IPS-18c (cell line): ENCODE results near the gene PHKA2.

ENCODE experiments used
- H3K4me3 ChIP-seq: 2 replicates; pipeline ENCODE4 v1.7.0; 2013; ENCODE audit warnings: low read depth, mild to moderate bottlenecking, low read length, moderate library complexity; ENCODE audit not compliant: insufficient read depth
- H3K9me3 ChIP-seq: one replicate; pipeline ENCODE4 v1.6.1; 2013; ENCODE audit warnings: mild to moderate bottlenecking, low read length, moderate library complexity; ENCODE audit not compliant: control insufficient read depth, insufficient read depth

PHKA2 gene

DNA sequence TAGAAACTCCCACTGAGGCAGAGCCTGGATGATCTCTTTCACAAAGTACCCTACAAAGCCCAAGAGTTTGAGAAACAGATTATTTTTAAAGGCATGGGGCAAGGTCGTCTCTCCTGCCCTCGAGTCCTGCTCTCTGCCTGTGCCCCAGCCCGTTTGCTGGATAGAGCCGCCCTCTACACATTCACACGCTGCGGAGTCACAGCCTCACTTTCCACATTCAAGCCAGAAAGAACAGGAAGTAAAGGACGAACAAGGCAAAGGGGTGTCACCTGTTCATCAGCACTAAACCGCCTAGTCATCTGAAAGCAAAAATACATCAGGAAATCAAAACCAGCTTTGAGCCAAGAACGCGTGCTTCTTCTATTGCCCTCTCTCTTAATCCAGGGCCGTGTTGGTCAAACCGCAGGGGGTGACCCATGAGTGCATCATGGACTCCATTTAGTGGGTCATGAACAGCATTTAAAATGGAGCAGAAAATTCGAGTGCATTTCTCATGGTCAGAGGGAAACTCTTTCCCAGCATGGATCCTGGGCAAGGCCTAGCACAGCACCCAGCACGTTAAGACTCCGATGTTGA is 83.4 kb downstream of the PHKA2 start:
- Histone ChIP-seq H3K9me3 (peaks cover 20% of the 10 kb centered on the region), H3K4me3 (no peak overlapping the region)

GRCh38 chrX:18899796-18900380 is 84.0 kb downstream of the PHKA2 start:
- H3K4me3 ChIP-seq = no peak overlapping the region
- peaks cover 20% of the 10 kb centered on the region for H3K9me3 ChIP-seq

DNA sequence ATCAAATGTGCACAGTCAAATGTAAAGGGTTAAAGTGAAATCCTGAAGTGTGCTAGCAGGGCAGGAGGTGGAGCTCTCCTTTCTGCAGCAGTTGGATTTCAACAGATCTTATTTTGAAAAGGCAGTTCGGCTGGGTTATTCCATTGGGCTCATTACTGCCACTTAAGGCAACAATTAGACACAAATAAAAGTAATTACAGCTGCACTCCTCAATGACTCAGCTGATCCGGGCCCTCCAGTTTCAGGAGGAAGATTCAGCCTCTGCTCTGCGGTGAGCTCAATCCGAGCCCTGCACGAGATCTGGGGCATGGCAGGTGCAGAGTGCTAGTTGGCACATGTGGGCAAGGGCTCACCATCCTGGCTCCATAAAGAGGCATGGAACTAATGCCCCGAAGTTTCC is 85.4 kb downstream of the PHKA2 start:
- Histone ChIP-seq H3K9me3 (peaks cover 24% of the 10 kb centered on the region), H3K4me3 (no peak overlapping the region)

DNA sequence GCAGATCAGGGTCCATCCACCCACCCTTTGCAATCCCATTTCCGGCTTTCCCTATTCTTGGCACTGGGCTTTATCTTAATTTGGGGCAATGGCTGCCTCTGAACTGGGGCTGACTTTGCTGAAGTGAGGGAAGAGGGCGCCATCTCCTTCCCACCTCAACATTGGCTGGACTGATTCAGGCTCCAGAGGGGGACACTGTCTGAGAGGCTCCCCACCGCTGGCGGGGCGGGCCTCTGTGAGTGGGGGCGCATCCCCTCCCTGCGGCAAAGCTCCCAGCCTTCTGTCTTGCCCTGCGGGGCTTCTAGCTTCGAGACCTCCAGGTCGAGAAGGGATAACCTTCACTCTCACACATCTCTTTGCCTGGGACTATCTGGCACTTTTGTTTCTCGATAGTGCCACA is 85.8 kb downstream of the PHKA2 start:
- Histone ChIP-seq H3K4me3 (no peak overlapping the region), H3K9me3 (peaks cover 22% of the 10 kb centered on the region)

DNA sequence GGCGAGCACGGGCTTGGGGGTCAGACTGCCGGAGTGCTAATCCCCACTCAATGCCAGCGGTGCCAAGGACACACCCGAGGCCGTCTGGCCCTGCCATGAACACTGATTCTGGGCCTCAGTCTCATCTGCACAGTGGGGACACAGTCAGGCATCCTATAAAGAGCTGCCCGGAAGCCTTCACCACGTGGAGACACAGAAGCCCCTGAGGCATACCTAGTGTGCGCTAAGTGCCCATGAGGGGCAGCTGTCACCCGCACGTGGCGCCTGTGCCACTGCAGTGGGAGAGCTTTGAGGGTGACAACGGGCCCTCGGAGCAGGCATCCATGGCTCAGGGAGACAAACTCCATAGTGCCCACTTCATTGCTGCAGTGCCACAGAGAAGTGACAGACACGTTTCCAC is 86.3 kb downstream of the PHKA2 start:
- H3K9me3 ChIP-seq = peaks cover 22% of the 10 kb centered on the region
- H3K4me3 ChIP-seq = no peak overlapping the region

- Histone ChIP-seq H3K4me3 (no peak overlapping the region; the same call in 1 of the 2 replicates), H3K9me3 (peaks cover 22% of the 10 kb centered on the region)
Measured at GRCh38 chrX:18896680-18897544, 87.0 kb downstream of the PHKA2 start.

- H3K9me3 ChIP-seq = peaks cover 19% of the 10 kb centered on the region
- no peak overlapping the region for H3K4me3 ChIP-seq
Measured at GRCh38 chrX:18895189-18895951, 88.5 kb downstream of the PHKA2 start.

GRCh38 chrX:18894156-18894555 is 89.8 kb downstream of the PHKA2 start:
- H3K9me3 ChIP-seq = peaks cover 18% of the 10 kb centered on the region
- H3K4me3 ChIP-seq = no peak overlapping the region

- Histone ChIP-seq H3K4me3 (no peak overlapping the region), H3K9me3 (peaks cover 19% of the 10 kb centered on the region)
Measured at GRCh38 chrX:18893536-18893935, 90.4 kb downstream of the PHKA2 start.

DNA sequence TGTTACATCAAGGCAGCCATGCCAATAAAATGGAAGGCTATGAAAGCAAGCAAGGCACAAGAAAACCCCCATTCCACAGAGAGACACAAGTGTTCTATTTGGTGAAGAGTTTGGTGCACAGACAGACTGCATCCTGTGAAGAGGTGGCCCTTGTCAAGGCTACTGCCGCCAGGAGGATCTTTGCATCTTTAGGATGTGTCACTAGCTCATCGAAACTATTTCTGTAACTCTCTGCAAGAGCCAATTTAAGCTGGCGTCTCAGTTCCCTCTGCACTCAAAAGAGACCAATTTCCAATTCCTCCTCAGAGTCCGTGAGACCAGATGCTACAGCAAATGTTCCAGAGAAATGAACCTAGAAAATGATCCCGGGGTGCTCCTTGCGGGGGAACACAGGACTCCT is 91.0 kb downstream of the PHKA2 start:
- Histone ChIP-seq H3K4me3 (no peak overlapping the region), H3K9me3 (peaks cover 14% of the 10 kb centered on the region)

DNA sequence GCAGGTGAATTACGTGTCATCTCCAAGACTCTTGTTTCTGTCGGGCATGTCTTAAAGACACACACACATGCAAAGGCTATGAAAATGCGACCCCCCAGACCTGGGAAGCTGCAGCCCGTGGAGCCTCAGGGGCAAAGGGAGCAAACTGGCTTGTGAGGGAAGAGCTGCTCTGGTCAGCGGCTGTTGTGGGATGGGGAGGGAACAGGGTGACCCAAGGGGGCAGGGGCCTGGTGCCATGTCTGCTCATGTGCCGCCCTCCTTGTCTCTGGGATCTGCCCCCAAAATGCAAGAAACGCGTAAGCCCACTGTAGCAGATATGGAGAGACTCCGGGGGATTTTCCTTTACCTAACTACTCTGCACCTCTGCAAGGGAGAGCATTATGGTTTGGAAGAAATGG is 92.4 kb downstream of the PHKA2 start:
- no peak overlapping the region for H3K4me3 ChIP-seq
- H3K9me3 ChIP-seq = peaks cover 20% of the 10 kb centered on the region

DNA sequence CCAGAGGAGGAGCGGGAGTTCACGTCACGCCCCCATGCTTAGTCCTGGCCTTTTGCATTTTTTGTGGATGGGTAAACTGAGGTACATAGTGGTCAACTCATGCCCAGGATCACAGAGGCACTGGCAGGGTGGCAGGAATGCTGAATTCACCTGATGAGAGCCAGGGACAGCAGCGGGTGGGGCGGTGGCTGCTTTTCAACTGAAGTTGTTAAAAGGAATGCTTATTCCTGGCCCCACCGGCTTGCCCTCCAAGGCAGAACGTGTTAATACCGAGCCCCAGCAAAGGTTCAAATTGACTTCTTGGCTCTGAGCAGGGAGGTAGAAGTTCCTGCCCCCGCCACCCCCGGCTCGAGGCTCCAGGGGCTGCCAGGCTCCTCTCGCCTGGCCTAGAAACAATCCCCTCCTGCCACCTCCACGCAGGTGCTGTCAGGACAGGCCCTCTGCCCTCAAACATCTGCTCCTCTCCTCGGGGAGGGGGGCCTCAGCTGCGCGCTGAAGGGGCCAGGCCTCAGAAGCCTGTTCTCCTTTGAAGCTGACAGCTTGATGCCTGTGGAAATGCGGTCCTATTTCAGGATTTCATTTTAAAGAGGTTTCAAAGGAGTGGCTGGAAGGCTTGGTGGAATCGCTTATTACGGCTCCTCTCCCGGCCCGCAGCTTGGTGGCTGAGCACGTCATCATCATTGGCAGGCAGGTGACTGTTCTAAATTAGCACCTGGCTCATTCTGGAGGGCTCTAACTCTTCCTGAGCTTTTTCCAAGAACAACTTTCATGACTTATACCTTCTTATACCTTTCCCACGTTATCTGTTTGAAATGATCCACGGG is 93.0 kb downstream of the PHKA2 start:
- peaks cover 15% of the 10 kb centered on the region for H3K9me3 ChIP-seq
- H3K4me3 ChIP-seq = no peak overlapping the region

- Histone ChIP-seq H3K9me3 (peaks cover 13% of the 10 kb centered on the region), H3K4me3 (no peak overlapping the region)
Measured at GRCh38 chrX:18890049-18890381, 93.9 kb downstream of the PHKA2 start.

DNA sequence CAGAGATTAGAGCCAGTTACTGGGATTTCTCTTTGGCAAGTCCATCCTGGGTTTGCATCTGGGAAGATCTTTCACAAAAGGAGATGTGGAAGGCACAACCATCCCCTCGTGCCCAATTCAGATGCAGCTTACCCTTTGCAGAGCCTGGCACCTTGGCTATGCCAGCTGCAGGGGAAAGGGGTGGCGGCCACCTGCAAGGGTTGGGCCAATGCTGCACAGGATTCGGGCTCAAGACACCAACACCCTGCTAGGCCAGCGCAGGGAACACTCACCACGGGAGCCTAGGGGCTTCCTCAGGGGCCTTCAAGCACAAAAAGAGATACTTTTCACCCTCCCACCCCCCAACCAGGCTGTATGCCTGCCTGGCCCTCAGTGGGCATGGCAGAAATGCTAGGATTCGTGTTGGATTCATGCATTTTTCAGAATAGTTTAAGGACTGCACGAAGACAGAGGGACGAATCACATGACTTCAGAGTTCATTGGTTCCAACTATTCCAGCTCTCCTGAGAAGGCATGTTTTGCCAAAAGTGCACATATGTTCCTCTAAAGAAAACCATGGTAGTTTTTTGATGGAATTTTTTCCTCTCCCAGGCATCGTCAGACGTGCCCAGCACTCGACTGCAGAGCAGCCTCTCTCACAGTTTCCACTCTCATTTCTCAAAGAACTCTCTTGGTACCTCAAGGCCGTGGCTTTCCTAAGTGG is 94.4 kb downstream of the PHKA2 start:
- Histone ChIP-seq H3K9me3 (peaks cover 14% of the 10 kb centered on the region), H3K4me3 (no peak overlapping the region; the same call in 1 of the 2 replicates)

GRCh38 chrX:18888281-18888680 is 95.6 kb downstream of the PHKA2 start:
- no peak overlapping the region for H3K4me3 ChIP-seq
- H3K9me3 ChIP-seq = peaks cover 17% of the 10 kb centered on the region

DNA sequence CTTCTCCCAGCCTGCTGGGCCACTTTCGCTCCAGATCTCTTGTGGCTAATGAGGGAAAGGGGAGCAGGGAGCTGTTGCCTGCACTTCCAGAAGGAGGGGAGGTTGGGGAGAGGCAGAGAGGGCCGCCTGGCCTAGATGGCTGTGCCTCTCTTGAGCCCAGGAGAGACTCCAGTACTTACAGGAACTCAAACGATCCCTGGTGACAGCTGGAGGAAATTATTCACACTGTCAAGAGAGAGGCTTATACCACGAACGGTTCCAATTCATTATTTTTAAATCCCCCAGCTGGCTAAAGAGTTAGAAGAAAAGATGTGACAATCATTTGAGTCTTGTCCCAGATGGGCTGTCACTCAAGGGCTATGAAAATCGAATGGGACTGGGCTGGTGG is 96.1 kb downstream of the PHKA2 start:
- Histone ChIP-seq H3K9me3 (peaks cover 19% of the 10 kb centered on the region), H3K4me3 (no peak overlapping the region; the same call in 1 of the 2 replicates)
